HCT116 (cell line): ENCODE measurements around the gene NEUROD2. TPM values are rescaled to one million over a fixed set of nuclear protein-coding genes. Genes with fewer than 3 reads are reported as not detected.

Experiments
- ATAC-seq: fragments of 200-7000 bp; cut with Tn5 transposase; 2 replicates; pipeline ENCODE4 v1.9.1; 2020; ENCODE audit warnings: mild to moderate bottlenecking, moderate library complexity
- BruUV-seq: library from RNA; stranded (reverse); fragments of 400-500 nt; replicated peaks from 2 replicates; lab custom pipeline; 2021; lab: Mats Ljungman, UMichigan
- CTCF ChIA-PET: fragments of 300-600 bp; sonication (Branson Sonifier 250); formaldehyde crosslinking; loops from one replicate; lab custom pipeline; 2021; ENCODE audit warnings: antibody characterized with exemption; lab: Charles Lee
- POLR2A ChIA-PET: fragments of 300-600, 350-600 bp; sonication (Branson Sonifier 250); formaldehyde crosslinking; loops from one replicate; lab custom pipeline; 2021; ENCODE audit warnings: antibody characterized with exemption; lab: Charles Lee
- RAD21 ChIA-PET, 2 experiments: fragments of 300-600 bp; sonication (Branson Sonifier 250); formaldehyde crosslinking; loops; one replicate each; lab custom pipeline; 2023; ENCODE audit warnings: low total read pairs in 2 of 2; ENCODE audit not compliant: uncharacterized antibody in 2 of 2, unreplicated experiment in 2 of 2, low non-redundant PET in 1 of 2; lab: Charles Lee
- DNase-seq: peaks from one replicate; pipeline ENCODE4 v3.0.0-alpha.2; 2010; ENCODE audit warnings: low read depth, low spot score
- H2AFZ ChIP-seq: fragments of 200-600 bp; shearing (Covaris generic), sonication (generic); 2 replicates; pipeline ENCODE4 v1.6.1; 2017; ENCODE audit warnings: low read depth, mixed run types, mixed read lengths, antibody characterized with exemption, low read length; ENCODE audit not compliant: poor library complexity, severe bottlenecking
- H3K27ac ChIP-seq: 2 replicates; pipeline ENCODE4 v1.5.1; 2012; ENCODE audit warnings: low read depth, low read length
- H3K27me3 ChIP-seq: fragments of 200-600 bp; sonication (generic); 2 replicates; pipeline ENCODE4 v1.6.1; 2016; ENCODE audit warnings: mixed run types, low read length, mixed read lengths; ENCODE audit not compliant: insufficient read depth
- H3K36me3 ChIP-seq, 2 experiments: fragments of 200-500 bp in 1 of 2; fragments of 200-600 bp in 1 of 2; sonication (Bioruptor generic) in 1 of 2; sonication (generic) in 1 of 2; 2 replicates each; pipeline versions ENCODE4 v1.5.1 to v1.6.1; 2014 to 2016; ENCODE audit warnings: low read length in 2 of 2, inconsistent platforms in 1 of 2, mixed read lengths in 1 of 2, mixed run types in 1 of 2; ENCODE audit not compliant: insufficient read depth in 2 of 2, control insufficient read depth in 1 of 2
- H3K4me1 ChIP-seq, 2 experiments: fragments of 200-600 bp in 1 of 2; sonication (generic) in 1 of 2; 2 replicates each; pipeline versions ENCODE4 v1.5.1 to v1.6.1; 2012 to 2017; ENCODE audit warnings: low read length in 2 of 2, inconsistent platforms in 1 of 2, mild to moderate bottlenecking in 1 of 2, mixed read lengths in 1 of 2, mixed run types in 1 of 2, moderate library complexity in 1 of 2; ENCODE audit not compliant: insufficient read depth in 2 of 2, control insufficient read depth in 1 of 2
- H3K4me2 ChIP-seq: fragments of 200-600 bp; sonication (generic); 2 replicates; pipeline ENCODE4 v1.6.1; 2017; ENCODE audit warnings: mixed run types, low read length, mixed read lengths
- H3K4me3 ChIP-seq, 2 experiments: fragments of 200-600 bp in 1 of 2; sonication (generic) in 1 of 2; replicated peaks in 1 of 2; 2 replicates each; pipeline ENCODE4 v1.5.1; 2011 to 2016; ENCODE audit warnings: low read length in 2 of 2, control low read depth in 1 of 2, low read depth in 1 of 2, mild to moderate bottlenecking in 1 of 2, mixed read lengths in 1 of 2, mixed run types in 1 of 2
- H3K79me2 ChIP-seq: fragments of 200-600 bp; sonication (generic); 2 replicates; pipeline ENCODE4 v1.6.1; 2017; ENCODE audit warnings: mild to moderate bottlenecking, mixed run types, low read length, moderate library complexity, mixed read lengths; ENCODE audit not compliant: insufficient read depth
- H3K9ac ChIP-seq: fragments of 200-600 bp; sonication (generic); 2 replicates; pipeline ENCODE4 v1.6.1; 2016; ENCODE audit warnings: low read length, mixed read lengths
- H3K9me2 ChIP-seq: fragments of 200-600 bp; sonication (generic), shearing (Covaris generic); 2 replicates; pipeline ENCODE4 v1.6.1; 2017; ENCODE audit warnings: mixed run types, mild to moderate bottlenecking, moderate library complexity; ENCODE audit not compliant: insufficient read depth
- H3K9me3 ChIP-seq, 2 experiments: fragments of 200-500 bp in 1 of 2; fragments of 200-600 bp in 1 of 2; sonication (Bioruptor generic) in 1 of 2; sonication (generic) in 1 of 2; 2 replicates each; pipeline ENCODE4 v1.6.1; 2014 to 2017; ENCODE audit warnings: low read length in 2 of 2, mixed read lengths in 2 of 2, inconsistent platforms in 1 of 2, low read depth in 1 of 2, mild to moderate bottlenecking in 1 of 2, mixed run types in 1 of 2, moderate library complexity in 1 of 2; ENCODE audit not compliant: control insufficient read depth in 1 of 2, insufficient read depth in 1 of 2
- H4K20me1 ChIP-seq: fragments of 200-600 bp; sonication (generic), shearing (Covaris generic); 2 replicates; pipeline ENCODE4 v1.6.1; 2017; ENCODE audit warnings: mixed run types, mild to moderate bottlenecking, moderate library complexity; ENCODE audit not compliant: insufficient read depth
- CBX3 ChIP-seq: IDR thresholded peaks from 2 replicates; pipeline ENCODE4 v1.6.1; 2012; ENCODE audit warnings: low read depth
- CEBPB ChIP-seq: IDR thresholded peaks from 2 replicates; pipeline ENCODE4 v1.6.1; 2012; ENCODE audit warnings: low read depth
- ELF1 ChIP-seq: IDR thresholded peaks from 2 replicates; pipeline ENCODE4 v1.6.1; 2012; ENCODE audit warnings: low read depth, borderline replicate concordance
- EZH2 ChIP-seq: fragments of 200-600 bp; sonication (generic); IDR thresholded peaks from 2 replicates; pipeline ENCODE4 v1.6.1; 2017; ENCODE audit warnings: antibody characterized with exemption, mixed run types
- EZH2phosphoT487 ChIP-seq: fragments of 200-600 bp; IDR thresholded peaks from 2 replicates; pipeline ENCODE4 v1.6.1; 2018; ENCODE audit warnings: antibody characterized with exemption, borderline replicate concordance
- FOSL1 ChIP-seq: IDR thresholded peaks from 2 replicates; pipeline ENCODE4 v1.6.1; 2012; ENCODE audit warnings: low read depth
- JUND ChIP-seq: IDR thresholded peaks from 2 replicates; pipeline ENCODE4 v1.6.1; 2012
- POLR2A ChIP-seq: IDR thresholded peaks from 2 replicates; pipeline ENCODE4 v1.7.0; 2011; ENCODE audit warnings: borderline replicate concordance; ENCODE audit not compliant: insufficient read depth, insufficient read length; ENCODE audit errors: extremely low read depth
- POLR2AphosphoS5 ChIP-seq: IDR thresholded peaks from 2 replicates; pipeline ENCODE4 v1.6.1; 2011; ENCODE audit warnings: mild to moderate bottlenecking, low read depth, low read length, moderate library complexity
- REST ChIP-seq: IDR thresholded peaks from 2 replicates; pipeline ENCODE4 v1.6.1; 2012; ENCODE audit warnings: low read depth
- SIN3A ChIP-seq: IDR thresholded peaks from 2 replicates; pipeline ENCODE4 v1.6.1; 2012; ENCODE audit warnings: low read depth
- SP1 ChIP-seq: IDR thresholded peaks from 2 replicates; pipeline ENCODE4 v1.6.1; 2012; ENCODE audit warnings: low read depth
- TCF7L2 ChIP-seq: IDR thresholded peaks from 2 replicates; pipeline ENCODE4 v1.7.0; 2011; ENCODE audit warnings: borderline replicate concordance, inconsistent platforms; ENCODE audit not compliant: insufficient read depth, insufficient read length; ENCODE audit errors: extremely low read depth
- YY1 ChIP-seq: IDR thresholded peaks from 2 replicates; pipeline ENCODE4 v1.6.1; 2011; ENCODE audit warnings: low read length, low read depth, moderate library complexity, mild to moderate bottlenecking; ENCODE audit not compliant: insufficient replicate concordance; ENCODE audit errors: extremely low read depth
- ZFX ChIP-seq: fragments of 450-650 bp; IDR thresholded peaks from 2 replicates; pipeline ENCODE4 v1.6.1; 2017
- ZNF274 ChIP-seq: fragments of 200-500 bp; sonication (Bioruptor generic); IDR thresholded peaks from 2 replicates; pipeline ENCODE4 v1.6.1; 2014; ENCODE audit warnings: mild to moderate bottlenecking, low read depth, low read length, inconsistent platforms
- intact Hi-C: fragments of 100-400 bp; cut with micrococcal nuclease; formaldehyde crosslinking; loops from 2 replicates; pipeline ENCODE4 v1.10.0; 2022
- total RNA-seq: library from RNA; stranded (reverse); gene quantifications from one replicate; pipeline ENCODE4 v1.2.1, GENCODE V29; 2021; ENCODE audit not compliant: unreplicated experiment

NEUROD2 gene
- total RNA-seq, 1 experiment from 2014 or later = not detected

- no peak for ATAC-seq
- Histone ChIP-seq H2AFZ (no peak overlapping the region), H3K4me3 (no peak overlapping the region), H3K9ac (no peak overlapping the region), H3K4me1 (no peaks in the 10 kb centered on the region), H3K36me3 (no peaks in the 10 kb centered on the region), H3K27ac (no peak overlapping the region), H3K79me2 (no peaks in the 10 kb centered on the region), H3K9me2 (no peaks in the 10 kb centered on the region), H3K27me3 (peaks cover 69% of the 10 kb centered on the region), H4K20me1 (no peaks in the 10 kb centered on the region), H3K9me3 (no peaks in the 10 kb centered on the region), H3K4me2 (no peak overlapping the region)
- intact Hi-C loops = no loop called here
- ChIA-PET RAD21 (no interaction called here), POLR2A (no interaction called here), CTCF (interaction anchor here (1.3 kb wide), 1 partner anchor 22 kb away, joined by 5 read pairs; no protein-coding TSS in a partner anchor)
- no peak for DNase-seq
- BruUV-seq = no TSS peak
- no peak for TF ChIP-seq POLR2A
These were observed 8.0 kb downstream of the NEUROD2 start for GRCh38 chr17:39599665-39600231.

- DNase-seq = no peak
- RAD21 ChIA-PET = no interaction called here
- Histone ChIP-seq H3K9me3 (no peaks in the 10 kb centered on the region), H2AFZ (no peak overlapping the region), H3K4me2 (no peak overlapping the region), H3K9ac (no peak overlapping the region), H3K36me3 (no peaks in the 10 kb centered on the region), H4K20me1 (no peaks in the 10 kb centered on the region), H3K27ac (no peak overlapping the region), H3K4me1 (no peaks in the 10 kb centered on the region), H3K9me2 (no peaks in the 10 kb centered on the region), H3K4me3 (no peak overlapping the region), H3K27me3 (peaks cover 70% of the 10 kb centered on the region), H3K79me2 (no peaks in the 10 kb centered on the region)
- no TSS peak for BruUV-seq
- CTCF ChIA-PET = interaction anchor here (1.3 kb wide), 1 partner anchor 23 kb away, joined by 5 read pairs; no protein-coding TSS in a partner anchor
- intact Hi-C loops = no loop called here
- no peak for ATAC-seq
- POLR2A ChIA-PET = no interaction called here
- TF ChIP-seq ELF1 (no peak), EZH2 (no peak), SP1 (no peak), REST (no peak), POLR2A (no peak), ZFX (no peak), YY1 (no peak), CBX3 (no peak), JUND (no peak), CEBPB (no peak), EZH2phosphoT487 (no peak), TCF7L2 (no peak), ZNF274 (no peak), FOSL1 (no peak), SIN3A (no peak), POLR2AphosphoS5 (no peak)
These were observed 8.6 kb downstream of the NEUROD2 start for GRCh38 chr17:39599004-39599664.
